GM12864 (cell line): ENCODE measurements around the gene ENPP4.

Experiments
- DNase-seq: peaks from one replicate; pipeline ENCODE4 v3.0.0-alpha.2; 2011; ENCODE audit warnings: low read depth
- H3K4me3 ChIP-seq: 2 replicates; pipeline ENCODE4 v1.5.1; 2011; ENCODE audit warnings: mild to moderate bottlenecking, low read depth, low read length, control low read depth
- TF ChIP-seq, protein P1 (sequence below): IDR thresholded peaks from 2 replicates; pipeline ENCODE4 v1.5.1; 2011; ENCODE audit warnings: low read depth, mild to moderate bottlenecking, moderate library complexity, low read length, control low read depth, inconsistent platforms; ENCODE audit errors: missing control alignments

Gene ENPP4

DNA sequence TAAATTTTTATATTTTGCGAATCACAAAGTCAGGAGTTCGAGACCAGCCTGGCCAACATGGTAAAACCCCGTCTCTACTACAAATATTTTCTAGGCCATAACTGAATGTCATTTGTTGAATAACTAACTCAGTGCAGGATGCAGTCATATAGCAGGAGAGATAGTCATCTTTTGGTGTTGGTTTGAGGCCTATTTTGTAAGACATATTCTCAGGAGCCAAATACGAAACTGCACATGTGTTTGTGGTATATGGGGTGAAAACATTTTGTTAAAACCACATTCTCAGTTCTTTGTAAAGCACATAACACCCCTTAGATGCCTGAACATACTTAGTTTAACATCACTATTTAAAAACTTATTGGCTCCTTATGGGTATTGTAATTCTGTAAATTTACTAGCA lies 45.7 kb downstream of the ENPP4 start:
- no peak overlapping the region for H3K4me3 ChIP-seq
- peak; percentile 56 for DNase-seq
- TF ChIP-seq, protein P1, sequence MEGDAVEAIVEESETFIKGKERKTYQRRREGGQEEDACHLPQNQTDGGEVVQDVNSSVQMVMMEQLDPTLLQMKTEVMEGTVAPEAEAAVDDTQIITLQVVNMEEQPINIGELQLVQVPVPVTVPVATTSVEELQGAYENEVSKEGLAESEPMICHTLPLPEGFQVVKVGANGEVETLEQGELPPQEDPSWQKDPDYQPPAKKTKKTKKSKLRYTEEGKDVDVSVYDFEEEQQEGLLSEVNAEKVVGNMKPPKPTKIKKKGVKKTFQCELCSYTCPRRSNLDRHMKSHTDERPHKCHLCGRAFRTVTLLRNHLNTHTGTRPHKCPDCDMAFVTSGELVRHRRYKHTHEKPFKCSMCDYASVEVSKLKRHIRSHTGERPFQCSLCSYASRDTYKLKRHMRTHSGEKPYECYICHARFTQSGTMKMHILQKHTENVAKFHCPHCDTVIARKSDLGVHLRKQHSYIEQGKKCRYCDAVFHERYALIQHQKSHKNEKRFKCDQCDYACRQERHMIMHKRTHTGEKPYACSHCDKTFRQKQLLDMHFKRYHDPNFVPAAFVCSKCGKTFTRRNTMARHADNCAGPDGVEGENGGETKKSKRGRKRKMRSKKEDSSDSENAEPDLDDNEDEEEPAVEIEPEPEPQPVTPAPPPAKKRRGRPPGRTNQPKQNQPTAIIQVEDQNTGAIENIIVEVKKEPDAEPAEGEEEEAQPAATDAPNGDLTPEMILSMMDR = no peak

DNA sequence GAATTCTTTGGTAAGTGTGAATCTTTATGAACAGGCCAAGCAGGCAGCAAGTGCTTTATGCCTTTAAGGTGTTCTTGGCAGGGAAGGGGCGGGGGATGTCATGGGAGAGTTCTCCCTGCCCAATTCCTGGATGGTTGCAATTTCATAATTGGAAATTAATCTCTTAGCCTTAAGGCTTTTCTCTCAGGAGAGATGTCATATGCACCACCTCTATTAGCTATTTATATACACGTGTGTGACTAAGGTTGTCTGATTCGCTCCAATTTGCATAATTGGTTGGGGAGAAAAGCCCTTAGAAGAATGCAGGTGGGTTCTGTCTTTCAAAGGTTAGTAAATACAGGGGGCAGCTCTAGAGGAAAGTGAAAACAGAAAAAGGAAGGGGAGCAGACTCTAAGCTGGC lies 46.2 kb downstream of the ENPP4 start:
- DNase-seq = no peak
- TF ChIP-seq, protein P1 = no peak

DNA sequence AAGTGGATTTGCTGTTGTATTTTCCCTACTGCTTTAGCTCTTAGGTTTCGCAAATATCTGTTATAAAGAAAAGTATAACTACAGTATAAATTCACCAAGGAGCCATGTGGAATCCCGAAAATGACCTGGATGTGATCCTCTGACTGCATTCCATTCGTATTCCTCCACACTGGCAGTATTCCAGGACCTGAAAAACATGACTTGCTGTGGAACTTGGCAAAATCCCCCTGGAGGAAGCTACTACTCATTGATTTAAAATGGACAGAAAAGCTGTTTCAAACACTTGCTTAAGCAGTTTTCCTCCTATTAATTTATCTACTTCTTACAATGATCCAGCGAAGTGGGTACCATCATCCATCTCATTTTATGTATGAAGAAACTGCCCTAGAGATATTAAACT lies 54.3 kb downstream of the ENPP4 start:
- TF ChIP-seq, protein P1 = no peak
- DNase-seq = no peak
- H3K4me3 ChIP-seq = no peak overlapping the region

More for the DNA sequence above, 46.2 kb downstream of the ENPP4 start:
- no peak overlapping the region for H3K4me3 ChIP-seq

DNA sequence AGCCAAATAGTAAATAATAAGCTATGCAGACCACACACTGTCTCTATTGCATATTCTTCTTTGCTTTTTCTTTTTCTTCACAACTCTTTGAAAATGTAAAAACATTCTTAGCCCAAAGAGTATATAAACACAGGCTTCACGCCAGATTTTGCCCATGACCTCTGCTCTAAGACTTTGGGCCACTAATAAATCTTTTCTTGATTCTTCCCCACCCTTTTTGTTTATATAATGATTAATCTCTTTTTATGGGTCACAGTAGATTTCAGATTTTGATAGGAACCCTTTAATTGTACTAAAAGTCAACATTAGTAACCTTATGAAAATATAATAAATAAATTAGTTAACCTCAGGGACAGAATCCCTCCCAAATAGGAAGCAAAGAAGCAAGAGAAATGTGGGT lies 56.8 kb downstream of the ENPP4 start:
- TF ChIP-seq, protein P1 = no peak
- H3K4me3 ChIP-seq = no peak overlapping the region
- DNase-seq = no peak

DNA sequence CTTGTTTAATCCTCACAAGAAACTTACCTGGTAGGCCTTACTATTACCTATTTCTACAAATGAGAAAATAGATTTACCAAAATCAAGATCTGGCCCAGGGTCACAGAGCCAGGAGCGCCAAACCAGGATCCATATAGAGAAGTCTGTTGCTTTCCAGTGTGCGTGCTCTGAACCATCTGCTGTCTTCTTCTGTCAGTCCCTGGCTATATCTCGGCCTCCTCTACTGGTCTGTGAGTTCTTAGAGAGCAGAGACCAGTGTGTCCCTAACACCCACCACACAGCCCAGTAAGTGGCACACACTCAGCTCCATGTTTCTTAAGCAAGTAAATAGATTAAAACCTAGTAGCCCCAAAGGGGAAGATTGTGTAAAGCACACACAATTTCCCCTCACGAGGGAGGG lies 59.9 kb downstream of the ENPP4 start:
- no peak for DNase-seq
- TF ChIP-seq, protein P1 = no peak
- no peak overlapping the region for H3K4me3 ChIP-seq

DNA sequence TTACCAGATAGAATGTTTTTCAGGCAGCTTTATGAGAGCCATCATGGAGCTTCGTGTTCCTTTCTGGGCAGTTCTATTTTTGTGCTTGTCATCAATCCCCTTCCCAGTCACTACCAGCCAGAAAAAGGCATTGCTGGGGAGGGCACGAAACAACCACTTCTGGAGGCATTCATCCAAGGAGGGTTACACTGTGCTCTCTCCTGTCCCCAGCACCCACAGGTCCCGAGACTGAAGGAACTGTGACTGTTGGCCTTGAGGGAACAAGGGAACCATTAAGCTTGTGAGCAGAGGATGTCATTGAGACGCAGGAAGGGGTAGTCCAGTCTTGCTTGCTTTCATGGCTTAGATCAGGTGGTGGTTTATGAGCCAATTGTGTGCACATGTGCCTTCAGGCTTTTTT lies 61.1 kb downstream of the ENPP4 start:
- TF ChIP-seq, protein P1 = no peak
- DNase-seq = no peak

DNA sequence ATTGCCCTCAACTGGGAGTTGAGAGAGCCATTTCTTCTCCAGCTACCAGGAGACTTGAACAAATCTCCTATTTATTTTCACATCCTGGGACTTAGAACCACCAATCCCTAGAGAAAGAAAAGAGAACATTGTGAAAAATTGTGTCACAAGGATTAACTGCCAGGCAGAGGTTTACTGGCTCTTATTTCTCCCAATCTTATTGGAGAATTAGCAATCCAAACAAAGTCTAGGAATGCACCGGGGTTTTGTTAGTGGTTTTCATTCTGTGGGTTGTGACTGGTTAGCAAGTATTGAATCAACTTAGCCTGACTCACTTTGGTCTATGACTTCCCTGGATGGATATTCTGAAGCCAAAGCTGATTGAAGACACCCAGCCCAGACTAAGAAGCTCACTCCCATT lies 62.2 kb downstream of the ENPP4 start:
- TF ChIP-seq, protein P1 = no peak
- no peak overlapping the region for H3K4me3 ChIP-seq
- DNase-seq = no peak

More for the DNA sequence above, 61.1 kb downstream of the ENPP4 start:
- no peak overlapping the region for H3K4me3 ChIP-seq
